Measurements from ENCODE around the gene PJA2.

GRCh38 chr5:109418712-109419352 lies 9.1 kb upstream of the PJA2 start:
- TF ChIP-seq CTCF (IDR thresholded peaks at IDR 0.05) (no peak), POLR2A (IDR thresholded peaks at IDR 0.05) (no peak), POLR2AphosphoS5 (IDR thresholded peaks at IDR 0.05) (no peak), EP300 (IDR thresholded peaks at IDR 0.05) (no peak)

All from gastroesophageal sphincter (tissue), 3 donors.